ENCODE measurements around the gene NTN1. TPM values are rescaled to one million over a fixed set of nuclear protein-coding genes. Genes with fewer than 3 reads are reported as not detected.

The NTN1 gene
- total RNA-seq, 2 experiments from 2014 or later, result 0.29 to 0.31 TPM

- intact Hi-C loops (cut with micrococcal nuclease), result no loop called here
- H3K27me3 Mint-ChIP-seq, result peaks cover 17% of the 10 kb centered on the region
- H3K36me3 Mint-ChIP-seq, result no peaks in the 10 kb centered on the region
- DNase-seq, result no peak
- no peak overlapping the region for H3K4me3 Mint-ChIP-seq
- no peaks in the 10 kb centered on the region for H3K4me1 Mint-ChIP-seq (ENCODE audit: low read depth)
- H3K9me3 Mint-ChIP-seq, result no peaks in the 10 kb centered on the region
- CTCF ChIA-PET, result no interaction called here
- no peak overlapping the region for H3K27ac Mint-ChIP-seq
- POLR2A ChIA-PET, result no interaction called here
Measured at GRCh38 chr17:9187828-9188227, 166.5 kb downstream of the NTN1 start.

GRCh38 chr17:9188367-9188766 is 167.1 kb downstream of the NTN1 start:
- intact Hi-C loops (cut with micrococcal nuclease), result no loop called here
- H3K9me3 Mint-ChIP-seq, result no peaks in the 10 kb centered on the region
- CTCF ChIA-PET, result no interaction called here

GRCh38 chr17:9189870-9190269 is 168.6 kb downstream of the NTN1 start:
- Mint-ChIP-seq H3K4me1 (ENCODE audit: low read depth) (no peaks in the 10 kb centered on the region), H3K4me3 (no peak overlapping the region), H3K9me3 (no peaks in the 10 kb centered on the region), H3K27ac (no peak overlapping the region), H3K36me3 (no peaks in the 10 kb centered on the region), H3K27me3 (peaks cover 10% of the 10 kb centered on the region)
- CTCF ChIA-PET, result no interaction called here
- POLR2A ChIA-PET, result interaction anchor here (0.9 kb wide), 1 partner anchor 15 kb away, joined by 3 read pairs; no protein-coding TSS in a partner anchor
- intact Hi-C loops (cut with micrococcal nuclease), result no loop called here
- DNase-seq, result no peak

More at GRCh38 chr17:9188367-9188766, 167.1 kb downstream of the NTN1 start:
- Mint-ChIP-seq H3K36me3 (no peaks in the 10 kb centered on the region), H3K27me3 (peaks cover 17% of the 10 kb centered on the region), H3K27ac (no peak overlapping the region), H3K4me1 (ENCODE audit: low read depth) (no peaks in the 10 kb centered on the region), H3K4me3 (no peak overlapping the region)
- DNase-seq, result no peak
- POLR2A ChIA-PET, result no interaction called here

DNA sequence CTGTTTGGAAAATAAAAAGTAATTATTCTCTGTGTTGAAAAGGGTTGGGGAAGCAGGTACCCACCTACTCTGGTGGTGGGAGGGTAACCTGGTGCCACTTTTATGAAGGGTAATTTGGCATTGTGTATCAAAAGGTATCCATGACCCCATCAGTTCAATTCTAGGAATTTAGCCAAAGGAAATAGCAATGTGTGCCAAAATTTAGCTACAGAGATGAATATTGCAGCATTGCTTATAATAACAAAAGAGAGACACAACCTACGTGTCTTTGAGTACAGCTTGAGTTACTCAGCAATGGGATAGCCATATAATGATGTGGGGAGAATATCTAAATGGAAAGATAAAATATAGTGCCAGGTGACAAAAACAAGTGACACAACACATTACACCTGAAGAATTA is 170.7 kb downstream of the NTN1 start:
- Mint-ChIP-seq H3K36me3 (no peaks in the 10 kb centered on the region), H3K27me3 (peaks cover 3% of the 10 kb centered on the region), H3K27ac (no peak overlapping the region), H3K9me3 (no peaks in the 10 kb centered on the region), H3K4me3 (no peak overlapping the region), H3K4me1 (ENCODE audit: low read depth) (no peaks in the 10 kb centered on the region)
- DNase-seq, result no peak
- ChIA-PET POLR2A (no interaction called here), CTCF (no interaction called here)
- intact Hi-C loops (cut with micrococcal nuclease), result no loop called here

GRCh38 chr17:9195411-9195810 is 174.1 kb downstream of the NTN1 start:
- ChIA-PET POLR2A (interaction anchor here (0.5 kb wide), 1 partner anchor 352 kb away, joined by 3 read pairs; no protein-coding TSS in a partner anchor), CTCF (no interaction called here)
- Mint-ChIP-seq H3K27me3 (peaks cover 2% of the 10 kb centered on the region), H3K9me3 (no peaks in the 10 kb centered on the region), H3K36me3 (no peaks in the 10 kb centered on the region), H3K4me1 (ENCODE audit: low read depth) (no peaks in the 10 kb centered on the region), H3K4me3 (no peak overlapping the region), H3K27ac (no peak overlapping the region)
- DNase-seq, result no peak
- intact Hi-C loops (cut with micrococcal nuclease), result no loop called here

- Mint-ChIP-seq H3K27ac (no peak overlapping the region), H3K4me3 (no peak overlapping the region), H3K9me3 (no peaks in the 10 kb centered on the region), H3K4me1 (ENCODE audit: low read depth) (no peaks in the 10 kb centered on the region), H3K27me3 (peaks cover 2% of the 10 kb centered on the region), H3K36me3 (no peaks in the 10 kb centered on the region)
- no peak for DNase-seq
- ChIA-PET POLR2A (no interaction called here), CTCF (no interaction called here)
- intact Hi-C loops (cut with micrococcal nuclease), result no loop called here
Measured at GRCh38 chr17:9195961-9196670, 174.8 kb downstream of the NTN1 start.

- CTCF ChIA-PET, result no interaction called here
- no peak overlapping the region for H3K27ac Mint-ChIP-seq
- no peaks in the 10 kb centered on the region for H3K4me1 Mint-ChIP-seq (ENCODE audit: low read depth)
- peaks cover 5% of the 10 kb centered on the region for H3K27me3 Mint-ChIP-seq
- H3K9me3 Mint-ChIP-seq, result no peaks in the 10 kb centered on the region
- intact Hi-C loops (cut with micrococcal nuclease), result no loop called here
- H3K36me3 Mint-ChIP-seq, result no peaks in the 10 kb centered on the region
- DNase-seq, result no peak
- POLR2A ChIA-PET, result no interaction called here
- H3K4me3 Mint-ChIP-seq, result no peak overlapping the region
Measured at GRCh38 chr17:9199571-9200551, 178.6 kb downstream of the NTN1 start.

GRCh38 chr17:9200699-9201359 is 179.5 kb downstream of the NTN1 start:
- no peak overlapping the region for H3K27ac Mint-ChIP-seq
- H3K36me3 Mint-ChIP-seq, result no peaks in the 10 kb centered on the region
- peaks cover 5% of the 10 kb centered on the region for H3K27me3 Mint-ChIP-seq
- POLR2A ChIA-PET, result no interaction called here
- H3K9me3 Mint-ChIP-seq, result no peaks in the 10 kb centered on the region
- H3K4me1 Mint-ChIP-seq (ENCODE audit: low read depth), result no peaks in the 10 kb centered on the region
- DNase-seq, result no peak
- H3K4me3 Mint-ChIP-seq, result no peak overlapping the region
- intact Hi-C loops (cut with micrococcal nuclease), result no loop called here
- CTCF ChIA-PET, result no interaction called here

DNA sequence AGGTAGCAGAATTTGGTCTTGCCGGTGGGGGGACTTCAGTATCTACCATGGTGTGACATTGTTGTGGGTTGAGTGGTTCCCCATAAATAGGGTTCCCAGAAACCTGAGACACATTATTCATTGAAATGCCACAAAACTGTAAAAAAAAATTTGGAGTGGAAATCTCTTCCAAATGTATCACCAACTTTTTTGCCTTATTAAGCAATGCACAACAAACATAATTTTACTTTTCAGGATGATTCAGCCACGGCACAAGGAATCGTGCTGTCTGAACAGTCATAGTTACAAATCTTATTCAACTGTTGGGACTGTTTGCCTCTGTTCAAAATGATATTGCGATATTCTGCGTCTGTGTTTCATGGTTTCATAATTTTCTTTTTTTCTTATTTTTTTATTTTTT is 181.2 kb downstream of the NTN1 start:
- no peak overlapping the region for H3K27ac Mint-ChIP-seq
- ChIA-PET CTCF (no interaction called here), POLR2A (no interaction called here)
- peaks cover 7% of the 10 kb centered on the region for H3K27me3 Mint-ChIP-seq
- H3K9me3 Mint-ChIP-seq, result no peaks in the 10 kb centered on the region
- intact Hi-C loops (cut with micrococcal nuclease), result no loop called here
- no peak overlapping the region for H3K4me3 Mint-ChIP-seq
- H3K4me1 Mint-ChIP-seq (ENCODE audit: low read depth), result no peaks in the 10 kb centered on the region
- no peak for DNase-seq
- no peaks in the 10 kb centered on the region for H3K36me3 Mint-ChIP-seq

- intact Hi-C loops (cut with micrococcal nuclease), result no loop called here
- DNase-seq, result no peak
- POLR2A ChIA-PET, result interaction anchor here (0.9 kb wide), 1 partner anchor 14 kb away, joined by 3 read pairs; no protein-coding TSS in a partner anchor
- Mint-ChIP-seq H3K4me1 (ENCODE audit: low read depth) (no peaks in the 10 kb centered on the region), H3K36me3 (no peaks in the 10 kb centered on the region), H3K9me3 (no peaks in the 10 kb centered on the region), H3K4me3 (no peak overlapping the region), H3K27ac (no peak overlapping the region), H3K27me3 (peaks cover 5% of the 10 kb centered on the region)
- CTCF ChIA-PET, result no interaction called here
Measured at GRCh38 chr17:9203771-9204425, 182.6 kb downstream of the NTN1 start.

- DNase-seq, result no peak
- H3K27me3 Mint-ChIP-seq, result peaks cover 5% of the 10 kb centered on the region
- no peak overlapping the region for H3K4me3 Mint-ChIP-seq
- intact Hi-C loops (cut with micrococcal nuclease), result no loop called here
- no peaks in the 10 kb centered on the region for H3K9me3 Mint-ChIP-seq
- no peaks in the 10 kb centered on the region for H3K4me1 Mint-ChIP-seq (ENCODE audit: low read depth)
- H3K27ac Mint-ChIP-seq, result no peak overlapping the region
- POLR2A ChIA-PET, result interaction anchor here (0.9 kb wide), 1 partner anchor 15 kb away, joined by 3 read pairs; no protein-coding TSS in a partner anchor
- CTCF ChIA-PET, result no interaction called here
- no peaks in the 10 kb centered on the region for H3K36me3 Mint-ChIP-seq
Measured at GRCh38 chr17:9204637-9205329, 183.5 kb downstream of the NTN1 start.

All from activated CD4-positive, alpha-beta memory T cell treated with anti-CD3 and anti-CD28 coated beads for 36 hours (primary cell).